ENCODE results near the gene EEPD1. TPM values are rescaled to one million over a fixed set of nuclear protein-coding genes. Genes with fewer than 3 reads are reported as not detected.

The EEPD1 gene
- polyA plus RNA-seq, 2 of the 4 experiments (the other 2 are of a cell fraction): 16.0 to 24.3 TPM

GRCh38 chr7:36181668-36182067, 28.6 kb downstream of the EEPD1 start:
- POLR2A ChIA-PET: no interaction called here
- Histone ChIP-seq H3K4me3 (no peak overlapping the region), H3K9me3 (no peaks in the 10 kb centered on the region), H3K4me2 (no peak overlapping the region), H3K27ac (no peak overlapping the region), H3K4me1 (0 out of 3 replicates have a peak, but pooled peaks cover 1% of the 10 kb centered on the region)
- WGBS (ENCODE audit: missing lambda C conversion rate): 92% methylated on average over 4 of the region's 4 CpGs
- CTCF ChIA-PET: no interaction called here
- no peak for FAIRE-seq
- no peak for ATAC-seq
- DNase-seq (ENCODE audit: low read depth in 1 of 2, low spot score in 1 of 2): no peak
- no peak for TF ChIP-seq KDM1A (IDR thresholded peaks at IDR 0.05; ENCODE audit: low read depth)
- no peak for TF ChIP-seq JUN (IDR thresholded peaks at IDR 0.05)
- no peak for TF ChIP-seq RARB (CRISPR knock-in tag; IDR thresholded peaks at IDR 0.05)
- no peak for TF ChIP-seq NR3C1 (IDR thresholded peaks at IDR 0.05)
- TF ChIP-seq ZFP36 (IDR thresholded peaks at IDR 0.05; ENCODE audit: borderline replicate concordance, partially characterized antibody): no peak
- TF ChIP-seq HOXB5 (CRISPR knock-in tag; IDR thresholded peaks at IDR 0.05): no peak
- no peak for TF ChIP-seq HOXB13 (CRISPR knock-in tag; IDR thresholded peaks at IDR 0.05; ENCODE audit: low read depth)
- no peak for TF ChIP-seq CTCF (IDR thresholded peaks at IDR 0.05)
- TF ChIP-seq HDAC2 (IDR thresholded peaks at IDR 0.05): no peak
- no peak for TF ChIP-seq ESRRA (IDR thresholded peaks at IDR 0.05; ENCODE audit: borderline replicate concordance, low read length)
- no peak for TF ChIP-seq HEYL (CRISPR knock-in tag; IDR thresholded peaks at IDR 0.05)
- no peak for TF ChIP-seq CHD2 (IDR thresholded peaks at IDR 0.05; ENCODE audit: low read length, partially characterized antibody)
- TF ChIP-seq CEBPB (IDR thresholded peaks at IDR 0.05): no peak
- TF ChIP-seq HOXA7 (CRISPR knock-in tag; IDR thresholded peaks at IDR 0.05): no peak
- TF ChIP-seq FOXS1 (CRISPR knock-in tag; IDR thresholded peaks at IDR 0.05): no peak
- TF ChIP-seq ATOH8 (CRISPR knock-in tag; IDR thresholded peaks at IDR 0.05; ENCODE audit: low read depth): no peak

DNA sequence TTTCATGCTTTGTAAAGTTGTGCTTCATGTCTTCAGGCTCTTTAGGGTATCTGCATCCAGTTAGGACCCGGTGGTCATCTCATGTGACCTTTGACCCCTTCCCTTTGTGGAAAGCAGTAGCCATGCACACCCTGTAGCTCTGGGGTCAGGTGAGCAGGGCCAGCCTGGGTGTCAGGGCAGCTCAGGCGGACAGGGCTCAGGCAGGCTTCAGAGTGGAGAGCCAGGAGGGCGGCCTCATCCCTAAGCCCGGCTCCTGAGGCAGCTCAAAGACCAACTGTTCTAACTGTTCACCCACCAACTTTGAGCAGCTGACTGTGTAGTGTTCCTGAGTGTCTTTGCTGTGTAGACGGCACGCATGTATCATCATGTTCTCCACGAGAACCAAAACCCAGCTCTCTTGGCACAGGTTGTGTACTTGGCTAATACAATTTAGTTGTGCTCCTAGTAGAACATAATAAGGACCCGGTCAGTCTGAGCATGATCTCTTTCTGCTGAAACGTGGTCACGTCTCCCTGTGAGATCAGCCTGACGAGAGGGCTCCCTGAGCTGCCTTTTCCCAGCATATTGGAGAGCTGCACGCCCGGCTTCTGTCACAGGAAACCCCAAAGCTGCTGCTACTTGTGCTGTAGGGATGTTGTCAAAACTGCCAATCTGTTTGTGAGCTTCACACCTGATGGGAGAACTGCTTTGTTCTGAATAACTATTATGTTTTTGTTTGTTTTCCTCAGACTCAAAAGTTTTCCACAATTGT, 30.0 kb downstream of the EEPD1 start:
- TF ChIP-seq, protein P1, sequence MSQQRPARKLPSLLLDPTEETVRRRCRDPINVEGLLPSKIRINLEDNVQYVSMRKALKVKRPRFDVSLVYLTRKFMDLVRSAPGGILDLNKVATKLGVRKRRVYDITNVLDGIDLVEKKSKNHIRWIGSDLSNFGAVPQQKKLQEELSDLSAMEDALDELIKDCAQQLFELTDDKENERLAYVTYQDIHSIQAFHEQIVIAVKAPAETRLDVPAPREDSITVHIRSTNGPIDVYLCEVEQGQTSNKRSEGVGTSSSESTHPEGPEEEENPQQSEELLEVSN (IDR thresholded peaks at IDR 0.05; ENCODE audit: borderline replicate concordance, low read depth): no peak
- TF ChIP-seq HMGXB4 (CRISPR knock-in tag; IDR thresholded peaks at IDR 0.05; ENCODE audit: borderline replicate concordance) (no peak), CBX8 (IDR thresholded peaks at IDR 0.05) (no peak), PHF8 (IDR thresholded peaks at IDR 0.05; ENCODE audit: borderline replicate concordance, low read depth) (no peak), HOXA7 (CRISPR knock-in tag; IDR thresholded peaks at IDR 0.05) (no peak), HOXB13 (CRISPR knock-in tag; IDR thresholded peaks at IDR 0.05; ENCODE audit: low read depth) (no peak)
- ChIA-PET CTCF (interaction anchor here (0.6 to 2.0 kb wide), 6 partner anchors 8 to 274 kb away, joined by 3 to 11 read pairs (median 3); no protein-coding TSS in a partner anchor), POLR2A (interaction anchor here (0.6 kb wide), 1 partner anchor 382 kb away, joined by 3 read pairs; the partner anchor contains the start of gene SEPTIN7)
- H3K4me2 ChIP-seq: no peak overlapping the region
- ATAC-seq (peak in 1 of 2 experiments; percentile 30; a peak in 1 of 6 replicates), DNase-seq (ENCODE audit: low read depth in 1 of 2, low spot score in 1 of 2) (no peak), FAIRE-seq (no peak)
- no peak overlapping the region for H3K27ac ChIP-seq
- H3K9me3 ChIP-seq: no peaks in the 10 kb centered on the region
- peaks cover 11% of the 10 kb centered on the region; the same call in 2 of the 3 replicates for H3K4me1 ChIP-seq
- H3K4me3 ChIP-seq: no peak overlapping the region
- 86% methylated on average over 13 of the region's 13 CpGs for WGBS (ENCODE audit: missing lambda C conversion rate)
